Measurements from ENCODE around the gene THUMPD1.
"Not testable (repeated sequence)": the region's sequence is repeated elsewhere in the genome, so short reads cannot be mapped to it uniquely, and the experiment has no call there.

Gene THUMPD1

DNA sequence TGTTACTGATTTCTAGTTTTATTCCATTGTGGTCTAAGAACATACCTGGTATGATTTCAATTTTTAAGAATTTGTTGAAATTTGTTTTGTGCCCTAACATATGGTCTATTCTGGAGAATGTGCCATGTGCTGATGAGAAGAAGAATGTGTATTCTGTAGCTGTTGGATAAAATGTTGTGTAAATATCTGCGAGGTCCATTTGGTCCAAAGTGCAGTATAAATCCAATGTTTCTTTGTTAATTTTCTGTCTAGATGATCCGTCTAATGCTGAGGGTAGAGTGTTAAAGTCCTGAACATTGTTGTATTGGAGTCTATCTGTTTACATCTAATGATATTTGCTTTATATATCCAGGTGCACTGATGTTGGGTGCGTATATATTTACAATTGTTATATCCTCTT is 32.1 kb upstream of the THUMPD1 start:
- in situ Hi-C loops (cut with MboI; ENCODE audit: low pct_unique_long_range_greater_than_20kb, low sequenced_read_pairs, unreplicated experiment): no loop called here
- TF ChIP-seq, protein P1, sequence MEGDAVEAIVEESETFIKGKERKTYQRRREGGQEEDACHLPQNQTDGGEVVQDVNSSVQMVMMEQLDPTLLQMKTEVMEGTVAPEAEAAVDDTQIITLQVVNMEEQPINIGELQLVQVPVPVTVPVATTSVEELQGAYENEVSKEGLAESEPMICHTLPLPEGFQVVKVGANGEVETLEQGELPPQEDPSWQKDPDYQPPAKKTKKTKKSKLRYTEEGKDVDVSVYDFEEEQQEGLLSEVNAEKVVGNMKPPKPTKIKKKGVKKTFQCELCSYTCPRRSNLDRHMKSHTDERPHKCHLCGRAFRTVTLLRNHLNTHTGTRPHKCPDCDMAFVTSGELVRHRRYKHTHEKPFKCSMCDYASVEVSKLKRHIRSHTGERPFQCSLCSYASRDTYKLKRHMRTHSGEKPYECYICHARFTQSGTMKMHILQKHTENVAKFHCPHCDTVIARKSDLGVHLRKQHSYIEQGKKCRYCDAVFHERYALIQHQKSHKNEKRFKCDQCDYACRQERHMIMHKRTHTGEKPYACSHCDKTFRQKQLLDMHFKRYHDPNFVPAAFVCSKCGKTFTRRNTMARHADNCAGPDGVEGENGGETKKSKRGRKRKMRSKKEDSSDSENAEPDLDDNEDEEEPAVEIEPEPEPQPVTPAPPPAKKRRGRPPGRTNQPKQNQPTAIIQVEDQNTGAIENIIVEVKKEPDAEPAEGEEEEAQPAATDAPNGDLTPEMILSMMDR (IDR thresholded peaks at IDR 0.05; ENCODE audit: extremely low read depth, insufficient read depth, missing control alignments): no peak

DNA sequence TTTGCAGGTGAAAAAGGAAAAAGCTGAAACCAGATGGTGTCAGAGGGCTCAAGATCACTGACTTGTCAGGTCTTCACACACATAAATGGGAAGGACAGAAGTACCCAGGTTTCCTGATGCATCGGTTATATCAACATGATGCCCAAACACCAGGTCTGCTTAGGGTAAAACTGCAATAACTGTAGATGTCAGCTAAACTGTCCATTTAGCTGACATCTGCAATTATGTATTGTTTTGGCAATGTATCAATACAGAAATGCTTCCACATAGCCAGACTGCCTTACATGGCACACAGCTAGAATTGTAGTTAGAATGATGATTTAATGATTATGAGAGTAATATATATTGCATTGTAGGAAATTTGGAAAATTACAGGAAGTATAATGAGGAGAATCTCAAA is 27.2 kb upstream of the THUMPD1 start:
- no peak for DNase-seq (ENCODE audit: low spot score)
- TF ChIP-seq, protein P1 (IDR thresholded peaks at IDR 0.05; ENCODE audit: extremely low read depth, insufficient read depth, missing control alignments): no peak
- in situ Hi-C loops (cut with MboI; ENCODE audit: low pct_unique_long_range_greater_than_20kb, low sequenced_read_pairs, unreplicated experiment): no loop called here

More for the DNA sequence above, 32.1 kb upstream of the THUMPD1 start:
- no peak for DNase-seq (ENCODE audit: low spot score)

DNA sequence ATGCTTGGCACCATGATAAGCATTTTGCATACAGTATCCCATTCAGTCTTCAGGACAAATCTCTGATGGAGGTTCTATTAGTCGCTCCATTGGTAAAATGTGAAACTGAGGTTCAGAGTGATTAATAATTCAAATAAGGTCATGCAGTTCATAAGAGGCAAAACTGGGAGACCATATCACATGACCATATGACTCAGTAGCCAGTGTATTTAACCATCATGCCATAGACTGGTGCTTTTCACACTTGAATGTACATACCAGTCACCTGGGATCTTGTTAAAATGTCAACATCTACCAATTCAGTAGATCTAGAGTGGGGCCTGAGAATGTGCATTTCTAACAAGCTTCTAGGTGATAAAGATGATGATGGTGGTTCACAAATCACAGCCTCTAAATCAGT is 26.5 kb upstream of the THUMPD1 start:
- TF ChIP-seq, protein P1 (IDR thresholded peaks at IDR 0.05; ENCODE audit: extremely low read depth, insufficient read depth, missing control alignments): no peak
- in situ Hi-C loops (cut with MboI; ENCODE audit: low pct_unique_long_range_greater_than_20kb, low sequenced_read_pairs, unreplicated experiment): no loop called here
- no peak for DNase-seq (ENCODE audit: low spot score)

DNA sequence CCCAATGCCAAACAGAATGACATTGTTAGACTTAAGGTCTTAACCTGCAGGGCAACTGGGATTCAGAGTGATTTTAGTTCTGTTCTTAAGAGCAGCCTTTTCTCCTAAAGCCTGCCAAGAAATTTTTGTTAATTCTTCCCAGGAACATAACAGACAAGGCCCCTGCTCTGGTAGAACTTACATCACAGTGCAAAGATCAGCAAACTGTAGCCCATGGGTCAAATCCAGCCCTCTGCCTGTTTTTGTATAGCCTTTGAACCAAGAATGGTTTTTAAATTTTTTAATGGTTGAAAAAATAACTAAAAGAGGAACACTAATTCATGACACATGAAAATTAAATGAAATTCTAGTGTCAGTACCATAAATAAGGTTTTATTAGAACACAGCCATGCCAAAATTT is 26.0 kb upstream of the THUMPD1 start:
- TF ChIP-seq, protein P1 (IDR thresholded peaks at IDR 0.05; ENCODE audit: extremely low read depth, insufficient read depth, missing control alignments): no peak
- no peak for DNase-seq (ENCODE audit: low spot score)
- in situ Hi-C loops (cut with MboI; ENCODE audit: low pct_unique_long_range_greater_than_20kb, low sequenced_read_pairs, unreplicated experiment): no loop called here

DNA sequence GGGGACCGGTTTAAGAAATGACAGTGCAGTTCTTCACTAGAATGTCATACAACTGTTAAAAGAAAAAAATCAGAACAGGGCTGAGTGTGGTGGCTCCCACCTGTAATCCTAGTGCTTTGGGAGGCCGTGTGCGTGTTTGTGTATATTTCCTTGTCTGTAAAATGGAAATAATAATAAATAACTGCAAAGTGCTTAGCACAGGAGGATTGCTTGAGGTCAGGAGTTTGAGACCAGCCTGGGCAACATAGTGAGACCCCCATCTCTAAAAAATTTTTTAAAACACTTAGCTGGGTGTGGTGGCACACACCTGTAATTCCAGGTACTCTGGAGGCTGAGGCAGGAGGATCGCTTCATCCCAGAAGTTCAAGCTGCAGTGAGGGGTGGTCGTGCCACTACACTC is 24.7 kb upstream of the THUMPD1 start:
- in situ Hi-C loops (cut with MboI; ENCODE audit: low pct_unique_long_range_greater_than_20kb, low sequenced_read_pairs, unreplicated experiment): no loop called here

DNA sequence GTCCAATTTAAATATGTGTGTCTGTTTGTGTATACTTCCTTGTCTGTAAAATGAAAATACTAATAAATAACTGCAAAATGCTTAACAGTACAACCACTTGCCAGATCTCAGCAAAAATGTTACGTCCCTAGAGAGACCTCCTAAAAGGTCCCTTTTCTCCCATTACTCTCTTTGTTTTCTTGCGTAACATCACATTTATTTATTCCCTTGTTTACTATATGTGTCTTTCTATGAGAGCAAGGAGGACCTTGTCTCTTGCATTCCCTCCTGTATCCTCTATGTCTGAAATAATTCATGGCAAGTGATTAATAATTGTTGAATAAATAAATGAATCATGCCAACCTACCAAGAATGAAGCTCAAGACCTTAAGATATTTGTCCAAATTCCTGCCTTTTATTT is 24.1 kb upstream of the THUMPD1 start:
- DNase-seq (ENCODE audit: low spot score): no peak
- in situ Hi-C loops (cut with MboI; ENCODE audit: low pct_unique_long_range_greater_than_20kb, low sequenced_read_pairs, unreplicated experiment): no loop called here
- TF ChIP-seq, protein P1 (IDR thresholded peaks at IDR 0.05; ENCODE audit: extremely low read depth, insufficient read depth, missing control alignments): no peak

More for the DNA sequence above, 24.7 kb upstream of the THUMPD1 start:
- DNase-seq (ENCODE audit: low spot score): no peak
- TF ChIP-seq, protein P1 (IDR thresholded peaks at IDR 0.05; ENCODE audit: extremely low read depth, insufficient read depth, missing control alignments): no peak

DNA sequence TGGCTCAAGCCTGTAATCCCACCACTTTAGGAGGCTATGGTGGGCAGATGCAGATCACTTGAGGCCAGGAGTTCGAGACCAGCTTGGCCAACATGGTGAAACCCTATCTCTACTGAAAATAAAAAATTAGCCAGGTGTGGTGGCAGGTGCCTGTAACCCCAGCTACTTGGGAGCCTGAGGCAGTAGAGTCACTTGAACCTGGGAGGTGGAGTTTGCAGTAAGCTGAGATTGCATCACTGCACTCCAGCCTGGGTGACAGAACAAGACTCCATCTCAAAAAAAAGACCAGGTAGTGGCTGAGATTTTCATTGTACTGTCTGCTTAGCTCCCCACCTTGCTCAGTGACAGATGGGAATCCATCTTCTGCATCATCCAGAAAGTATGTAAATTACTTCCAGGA is 22.8 kb upstream of the THUMPD1 start:
- DNase-seq (ENCODE audit: low spot score); in situ Hi-C loops (cut with MboI; ENCODE audit: low pct_unique_long_range_greater_than_20kb, low sequenced_read_pairs, unreplicated experiment): not testable (repeated sequence)
